ENCODE measurements around the gene RBBP5. TPM values are rescaled to one million over a fixed set of nuclear protein-coding genes. Genes with fewer than 3 reads are reported as not detected.

The RBBP5 gene
- total RNA-seq, 3 donors from 2014 or later (not counting 1 experiment from before 2014, with no cell fraction given): 13.9 to 18.2 (median 17.8) TPM

- Histone ChIP-seq H3K9me3 (ENCODE audit: control insufficient read depth, insufficient read depth, low read length) (no peaks in the 10 kb centered on the region), H3K36me3 (ENCODE audit: control insufficient read depth, insufficient read depth, low read length) (no peaks in the 10 kb centered on the region), H3K4me1 (ENCODE audit: control insufficient read depth, insufficient read depth, low read length) (no peaks in the 10 kb centered on the region), H3K4me3 (ENCODE audit: low read length) (no peak overlapping the region), H3K27me3 (ENCODE audit: control insufficient read depth, insufficient read depth, low read length) (no peaks in the 10 kb centered on the region), H3K27ac (ENCODE audit: low read length) (no peak overlapping the region)
- Mint-ChIP-seq H3K4me3 (no peak overlapping the region), H3K27me3 (ENCODE audit: low read depth in 2 of 2) (no peaks in the 10 kb centered on the region), H3K36me3 (no peaks in the 10 kb centered on the region), H3K9me3 (no peaks in the 10 kb centered on the region), H3K27ac (no peak overlapping the region), H3K4me1 (peaks cover 3 to 5% of the 10 kb centered on the region in 2 donors)
- DNase-seq: no peak
- intact Hi-C loops (cut with micrococcal nuclease): no loop called here
- WGBS (ENCODE audit: insufficient coverage): 90% methylated on average over 8 of the region's 8 CpGs
- no peak for TF ChIP-seq CTCF (IDR thresholded peaks at IDR 0.05)
- no peak for ATAC-seq
Measured at GRCh38 chr1:205072881-205073280, 48.9 kb downstream of the RBBP5 start.

DNA sequence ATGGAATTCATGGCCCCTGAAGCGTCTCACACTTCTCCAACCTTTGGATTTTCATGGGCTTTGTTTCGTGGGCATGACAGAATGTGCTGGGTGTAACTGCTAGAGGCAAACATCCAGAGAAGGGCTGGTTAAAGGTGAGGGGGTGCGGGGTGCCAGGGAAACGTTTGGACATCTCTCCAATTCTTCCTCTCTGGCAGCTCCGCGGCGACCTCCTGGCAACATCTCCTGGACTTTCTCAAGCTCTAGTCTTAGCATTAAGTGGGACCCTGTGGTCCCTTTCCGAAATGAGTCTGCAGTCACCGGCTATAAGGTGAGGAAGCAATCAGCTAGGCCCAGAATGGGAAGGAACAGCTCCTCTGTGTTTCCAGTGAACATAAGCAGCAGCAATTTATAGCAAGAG is 49.5 kb downstream of the RBBP5 start:
- ATAC-seq (no peak), DNase-seq (no peak)
- H3K36me3 ChIP-seq (ENCODE audit: control insufficient read depth, insufficient read depth, low read length): no peaks in the 10 kb centered on the region
- Mint-ChIP-seq H3K36me3 (no peaks in the 10 kb centered on the region), H3K4me3 (no peak overlapping the region), H3K4me1 (no peaks in the 10 kb centered on the region), H3K27me3 (ENCODE audit: low read depth in 2 of 2) (no peaks in the 10 kb centered on the region), H3K27ac (no peak overlapping the region), H3K9me3 (no peaks in the 10 kb centered on the region)
- no peak for TF ChIP-seq CTCF (IDR thresholded peaks at IDR 0.05)
- H3K4me3 ChIP-seq (ENCODE audit: low read length): no peak overlapping the region
- 86% methylated on average over 9 of the region's 9 CpGs for WGBS (ENCODE audit: insufficient coverage)
- H3K9me3 ChIP-seq (ENCODE audit: control insufficient read depth, insufficient read depth, low read length): no peaks in the 10 kb centered on the region
- no peaks in the 10 kb centered on the region for H3K4me1 ChIP-seq (ENCODE audit: control insufficient read depth, insufficient read depth, low read length)
- no peaks in the 10 kb centered on the region for H3K27me3 ChIP-seq (ENCODE audit: control insufficient read depth, insufficient read depth, low read length)
- H3K27ac ChIP-seq (ENCODE audit: low read length): no peak overlapping the region
- intact Hi-C loops (cut with micrococcal nuclease): no loop called here

DNA sequence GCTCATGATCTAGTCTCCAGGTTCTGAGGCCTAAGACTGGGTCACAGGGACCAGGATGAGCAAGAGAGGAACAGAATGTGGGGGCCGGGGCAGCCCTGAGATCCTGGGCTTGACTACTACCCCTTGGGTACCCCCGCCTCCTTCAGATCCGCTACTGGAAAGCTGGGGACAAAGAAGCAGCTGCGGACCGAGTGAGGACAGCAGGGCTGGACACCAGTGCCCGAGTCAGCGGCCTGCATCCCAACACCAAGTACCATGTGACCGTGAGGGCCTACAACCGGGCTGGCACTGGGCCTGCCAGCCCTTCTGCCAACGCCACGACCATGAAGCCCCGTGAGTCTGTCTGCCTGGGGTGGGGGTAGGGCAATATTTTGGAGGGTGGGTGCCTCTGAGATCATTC is 50.0 kb downstream of the RBBP5 start:
- H3K27ac Mint-ChIP-seq: no peak overlapping the region
- no peak for TF ChIP-seq CTCF (IDR thresholded peaks at IDR 0.05)
- H3K4me1 ChIP-seq (ENCODE audit: control insufficient read depth, insufficient read depth, low read length): no peaks in the 10 kb centered on the region
- WGBS (ENCODE audit: insufficient coverage): 98% methylated on average over 12 of the region's 12 CpGs
- no peaks in the 10 kb centered on the region for H3K9me3 ChIP-seq (ENCODE audit: control insufficient read depth, insufficient read depth, low read length)
- no peaks in the 10 kb centered on the region for H3K36me3 Mint-ChIP-seq
- no peak overlapping the region for H3K4me3 Mint-ChIP-seq
- H3K27me3 ChIP-seq (ENCODE audit: control insufficient read depth, insufficient read depth, low read length): no peaks in the 10 kb centered on the region
- H3K4me1 Mint-ChIP-seq: no peaks in the 10 kb centered on the region
- no peak for ATAC-seq
- H3K27ac ChIP-seq (ENCODE audit: low read length): no peak overlapping the region
- intact Hi-C loops (cut with micrococcal nuclease): no loop called here
- H3K36me3 ChIP-seq (ENCODE audit: control insufficient read depth, insufficient read depth, low read length): no peaks in the 10 kb centered on the region
- no peak overlapping the region for H3K4me3 ChIP-seq (ENCODE audit: low read length)
- H3K27me3 Mint-ChIP-seq (ENCODE audit: low read depth in 2 of 2): no peaks in the 10 kb centered on the region
- H3K9me3 Mint-ChIP-seq: no peaks in the 10 kb centered on the region
- DNase-seq: no peak

GRCh38 chr1:205071028-205071409 is 50.8 kb downstream of the RBBP5 start:
- H3K4me3 Mint-ChIP-seq: no peak overlapping the region
- no peaks in the 10 kb centered on the region for H3K4me1 ChIP-seq (ENCODE audit: control insufficient read depth, insufficient read depth, low read length)
- no peak for TF ChIP-seq CTCF (IDR thresholded peaks at IDR 0.05)
- no peaks in the 10 kb centered on the region for H3K9me3 ChIP-seq (ENCODE audit: control insufficient read depth, insufficient read depth, low read length)
- H3K9me3 Mint-ChIP-seq: no peaks in the 10 kb centered on the region
- no peak for DNase-seq
- H3K4me1 Mint-ChIP-seq: no peaks in the 10 kb centered on the region
- H3K4me3 ChIP-seq (ENCODE audit: low read length): no peak overlapping the region
- H3K27me3 ChIP-seq (ENCODE audit: control insufficient read depth, insufficient read depth, low read length): no peaks in the 10 kb centered on the region
- intact Hi-C loops (cut with micrococcal nuclease): no loop called here
- no peak for ATAC-seq
- H3K27me3 Mint-ChIP-seq (ENCODE audit: low read depth in 2 of 2): peaks cover 0 to 4% of the 10 kb centered on the region in 2 donors
- H3K27ac Mint-ChIP-seq: no peak overlapping the region
- no peak overlapping the region for H3K27ac ChIP-seq (ENCODE audit: low read length)
- WGBS (ENCODE audit: insufficient coverage): 86% methylated on average over 2 of the region's 2 CpGs
- no peaks in the 10 kb centered on the region for H3K36me3 Mint-ChIP-seq
- no peaks in the 10 kb centered on the region for H3K36me3 ChIP-seq (ENCODE audit: control insufficient read depth, insufficient read depth, low read length)

Measured in natural killer cell (primary cell).